GM23338 (cell line): Measurements from ENCODE around the gene CLTA.
"Not testable (repeated sequence)": the region's sequence is repeated elsewhere in the genome, so short reads cannot be mapped to it uniquely, and the experiment has no call there.

Source experiments
- CTCF ChIP-seq, 2 experiments: fragments of 200-600 bp in 1 of 2; sonication (generic) in 1 of 2; conservative IDR thresholded peaks; 2 replicates each; pipeline versions ENCODE4 v1.5.1 to v1.6.1; 2016 to 2017; ENCODE audit warnings: antibody characterized with exemption in 2 of 2, low read depth in 2 of 2, mild to moderate bottlenecking in 2 of 2, moderate library complexity in 1 of 2
- ETS1 ChIP-seq: IDR thresholded peaks from 2 replicates; pipeline ENCODE4 v1.6.1; 2016; ENCODE audit warnings: antibody characterized with exemption
- EZH2 ChIP-seq: fragments of 200-600 bp; sonication (generic); IDR thresholded peaks from one replicate; pipeline ENCODE4 v1.8.0; 2017; ENCODE audit warnings: antibody characterized with exemption, mild to moderate bottlenecking, low read depth; ENCODE audit not compliant: unreplicated experiment
- EZH2phosphoT487 ChIP-seq: fragments of 200-600 bp; sonication (generic); IDR thresholded peaks from one replicate; pipeline ENCODE4 v1.8.1; 2018; ENCODE audit warnings: antibody characterized with exemption; ENCODE audit not compliant: unreplicated experiment
- POLR2AphosphoS5 ChIP-seq: IDR thresholded peaks from 2 replicates; pipeline ENCODE4 v1.6.1; 2016; ENCODE audit warnings: antibody characterized with exemption, low read depth
- REST ChIP-seq: IDR thresholded peaks from one replicate; pipeline ENCODE4 v1.6.1; 2018; ENCODE audit warnings: antibody characterized with exemption; ENCODE audit not compliant: unreplicated experiment
- ZNF331 ChIP-seq: fragments of 250-450 bp; sonication (Bioruptor Pico); IDR thresholded peaks from 2 replicates; pipeline ENCODE4 v1.5.0; 2020; ENCODE audit warnings: low read depth, mild to moderate bottlenecking, moderate library complexity

DNA sequence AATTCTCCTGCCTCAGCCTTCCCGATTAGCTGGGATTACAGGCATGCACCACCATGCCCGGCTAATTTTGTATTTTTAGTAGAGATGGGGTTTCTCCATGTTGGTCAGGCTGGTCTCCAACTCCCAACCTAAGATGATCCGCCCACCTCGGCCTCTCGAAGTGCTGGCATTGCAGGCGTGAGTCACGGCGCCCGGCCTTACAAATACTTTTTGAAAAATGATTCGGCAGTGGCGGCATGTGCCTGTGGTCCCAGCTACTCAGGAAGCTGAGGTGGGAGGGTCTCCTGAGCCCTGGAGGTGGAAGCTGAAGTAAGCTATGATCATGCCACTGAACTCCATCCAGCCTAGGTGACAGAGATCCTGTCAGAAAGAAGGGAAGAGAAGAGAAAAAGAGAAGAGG lies 30.6 kb upstream of the CLTA start:
- not testable (repeated sequence) for TF ChIP-seq CTCF (conservative IDR thresholded peaks at IDR 0.05; ENCODE audit: low read depth in 2 of 2); ZNF331 (CRISPR knock-in tag); POLR2AphosphoS5; EZH2; REST; EZH2phosphoT487; ETS1
